DLD1 (cell line): ENCODE data around the gene INTS14.

Experiments used
- in situ Hi-C: cut with HindIII; loops from 2 replicates; pipeline ENCODE4 v1.10.0; 2017; ENCODE audit warnings: low sequenced_read_pairs

Gene INTS14

DNA sequence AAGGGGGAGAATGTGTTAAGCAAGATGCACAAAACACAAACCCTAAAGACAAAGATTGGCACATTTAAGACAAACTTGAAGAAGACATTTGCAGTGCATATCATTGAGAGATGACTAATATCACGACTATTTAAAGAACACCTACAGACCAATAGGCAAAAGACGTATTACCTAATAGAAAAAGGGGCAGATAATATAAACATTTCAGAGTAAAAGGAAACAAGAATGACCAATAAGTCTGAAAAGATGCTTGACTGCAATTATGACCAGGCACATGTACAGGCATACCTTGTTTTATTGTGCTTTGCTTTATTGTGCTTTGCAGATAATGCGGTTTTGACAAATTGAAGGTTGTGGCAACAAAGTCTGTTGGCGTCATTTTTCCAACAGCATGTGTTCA lies 75.7 kb downstream of the INTS14 start:
- in situ Hi-C loops = no loop called here

DNA sequence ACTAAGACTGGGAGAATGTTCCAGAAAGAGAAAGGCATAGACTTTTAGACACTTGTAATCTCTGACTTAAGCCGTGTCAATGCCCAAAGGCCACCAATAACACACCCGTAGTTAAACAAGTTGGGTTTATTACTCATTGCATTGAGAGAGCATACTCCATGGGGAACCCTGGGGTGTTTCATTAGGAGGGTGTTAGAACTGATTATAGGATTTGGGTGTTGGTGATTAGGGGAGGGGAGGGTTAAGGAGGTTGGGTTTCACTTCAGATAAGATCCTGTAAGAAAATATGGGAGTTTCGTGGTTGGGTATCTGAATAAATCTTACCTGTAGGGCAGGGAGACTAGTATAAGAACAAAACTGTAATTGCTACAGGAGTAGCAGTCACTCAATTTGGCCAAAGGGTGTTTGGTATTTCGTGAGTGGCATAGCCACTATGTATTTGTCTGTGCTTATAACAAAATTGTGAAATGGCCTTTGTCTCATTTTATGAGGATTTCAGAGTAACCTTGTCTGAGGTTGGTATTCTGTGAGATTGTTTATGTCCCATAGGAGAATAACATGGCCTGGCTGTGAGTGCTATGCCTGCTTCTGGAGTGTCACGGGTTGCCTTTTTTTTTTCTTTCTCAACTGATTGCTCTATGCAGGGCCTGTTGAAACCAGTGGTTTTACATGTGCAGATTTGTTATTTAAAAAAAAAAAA lies 77.7 kb downstream of the INTS14 start:
- in situ Hi-C loops = no loop called here

DNA sequence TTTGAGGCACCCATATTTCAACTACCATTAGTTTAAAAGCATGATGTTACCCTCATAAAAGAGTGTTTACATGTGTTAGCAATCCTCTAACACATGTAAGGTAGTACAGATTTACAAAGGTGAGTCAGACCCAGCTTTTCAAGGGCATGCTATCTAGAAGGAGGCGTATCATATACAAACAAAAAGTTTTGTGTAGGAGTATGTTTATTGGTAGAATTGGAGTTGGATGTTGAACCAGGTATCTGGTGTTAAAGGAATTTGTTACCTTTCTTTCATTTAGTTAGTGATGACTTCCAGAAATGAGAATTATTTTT lies 78.2 kb downstream of the INTS14 start:
- in situ Hi-C loops = no loop called here

DNA sequence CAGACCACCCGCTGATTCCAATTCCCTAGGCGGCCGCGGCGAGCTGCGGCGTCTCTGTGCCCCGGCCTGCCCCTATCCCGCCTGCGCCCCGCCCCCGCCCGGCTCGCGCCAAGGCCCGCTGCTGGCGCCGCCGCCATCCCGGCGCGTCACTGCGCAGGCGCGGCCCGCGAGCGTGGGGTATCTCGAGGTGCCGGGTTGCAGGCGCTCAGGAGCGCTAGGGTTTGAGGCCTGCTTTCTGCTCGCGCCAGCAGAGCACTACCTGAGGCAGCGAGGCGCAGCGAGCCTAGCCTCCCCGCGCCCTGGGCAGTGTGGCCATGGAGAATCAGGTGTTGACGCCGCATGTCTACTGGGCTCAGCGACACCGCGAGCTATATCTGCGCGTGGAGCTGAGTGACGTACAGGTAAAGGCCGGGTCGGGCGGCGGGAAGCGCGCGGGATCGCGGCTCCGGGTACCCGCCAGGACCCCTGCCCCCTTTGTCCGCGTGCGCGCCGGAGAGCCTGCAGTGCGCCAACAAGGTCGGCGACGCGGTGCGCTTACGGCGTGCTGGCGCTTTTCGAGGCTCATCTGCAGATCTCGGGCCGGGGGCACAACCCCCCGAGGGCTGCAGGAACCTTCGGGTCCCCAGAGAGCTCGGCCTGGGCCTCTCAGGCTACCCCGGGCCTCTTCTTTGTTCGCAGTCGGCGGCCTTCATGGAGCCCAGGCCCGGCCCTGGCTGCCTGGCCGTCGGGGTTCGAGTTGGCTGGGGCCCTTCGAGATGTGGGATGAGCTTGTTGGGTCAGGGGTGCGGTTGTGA lies 80.4 kb downstream of the INTS14 start, which contains the start of gene HACD3:
HACD3 (plus strand) TSS at position 146 of the 794 bp plus-strand sequence; CDS start at position 315, 169 bp downstream.
- in situ Hi-C loops = no loop called here

DNA sequence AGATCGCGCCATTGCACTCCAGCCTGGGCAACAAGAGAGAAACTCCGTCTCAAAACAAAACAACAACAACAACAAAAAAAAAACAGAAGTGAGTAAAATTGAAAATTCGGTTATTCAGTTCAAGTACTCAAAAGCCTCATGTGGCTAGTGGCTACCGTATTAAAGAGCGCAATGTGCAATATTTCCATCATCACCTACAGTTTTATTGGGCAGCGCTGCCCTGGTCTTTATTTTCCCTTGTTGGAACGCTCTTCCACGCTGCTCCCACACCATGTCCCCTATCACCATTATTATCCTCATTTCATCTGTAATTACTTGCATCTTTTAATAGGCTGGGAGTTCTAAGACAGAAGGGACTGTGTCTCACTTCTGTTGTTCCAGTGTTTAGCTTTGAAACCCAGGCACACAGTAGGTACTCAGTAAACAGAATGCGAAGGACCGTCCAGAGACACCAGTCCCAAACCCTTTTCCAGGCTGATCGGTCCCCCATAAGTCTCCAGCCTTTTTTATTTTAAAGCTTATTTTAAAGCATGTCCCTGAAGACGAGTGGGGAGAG lies 81.1 kb downstream of the INTS14 start:
- in situ Hi-C loops = no loop called here
